ENCODE measurements around the gene DCANP1. TPM values are rescaled to one million over a fixed set of nuclear protein-coding genes. Genes with fewer than 3 reads are reported as not detected.
"Not testable (repeated sequence)": the region's sequence is repeated elsewhere in the genome, so short reads cannot be mapped to it uniquely, and the experiment has no call there.

The DCANP1 gene
- not detected for total RNA-seq
- 0.04 TPM for total RNA-seq (2013)
- total RNA-seq, result 0 reads per million in 29 experiments

DNA sequence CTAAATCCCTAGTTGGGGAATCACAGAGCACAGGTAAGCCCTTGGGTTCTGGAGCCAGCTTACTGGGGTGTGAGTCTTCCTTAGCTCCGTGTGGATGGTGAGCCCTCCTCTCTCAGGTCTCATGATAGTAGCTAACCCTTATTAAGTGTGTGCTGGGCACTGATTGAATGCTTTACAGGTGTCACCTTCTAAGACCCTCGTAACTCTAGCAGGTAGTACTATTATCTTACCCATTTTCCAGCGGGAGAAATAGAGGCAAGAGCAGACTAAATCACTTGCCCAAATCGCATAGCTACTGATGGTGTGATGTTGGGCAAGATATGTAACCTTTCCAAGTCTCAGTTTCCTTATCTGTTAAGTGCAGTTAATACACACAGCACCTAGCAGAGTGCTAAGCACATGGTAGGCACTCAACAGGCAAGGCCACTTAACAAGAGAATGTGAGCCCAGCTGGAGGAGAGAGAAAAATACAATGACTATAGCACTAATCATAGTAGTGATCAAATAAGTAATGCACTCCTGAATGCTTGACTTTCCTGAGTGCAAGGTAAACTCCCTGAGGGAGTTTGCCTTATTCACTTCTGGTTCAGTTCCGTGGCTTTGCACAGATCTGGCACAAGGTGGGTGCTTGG lies at the start of gene DCANP1:
DCANP1 (minus strand) TSS at position 51 of the 632 bp plus-strand sequence. CDS start 240 bp downstream, outside the sequence.
- Mint-ChIP-seq H3K36me3 (no peaks in the 10 kb centered on the region), H3K27ac (no peak within 1 kb of the TSS), H3K9me3 (no peaks in the 10 kb centered on the region), H3K4me1 (no peaks in the 10 kb centered on the region), H3K4me3 (no peak within 1 kb of the TSS), H3K27me3 (peaks cover 12 to 19% of the 10 kb centered on the region in 2 donors)
- H3K27ac ChIP-seq (ENCODE audit: low read length), result no peak within 1 kb of the TSS
- ChIA-PET CTCF (interaction anchor here in 1 of 2 donors (3.8 kb wide), 1 partner anchor 10 kb away, joined by 20 read pairs; no protein-coding TSS in a partner anchor), POLR2A (interaction anchor here in 1 of 2 donors (0.5 kb wide), 1 partner anchor 120 kb away, joined by 9 read pairs; no protein-coding TSS in a partner anchor)
- no peak within 1 kb of the TSS for H3K4me3 ChIP-seq (ENCODE audit: control insufficient read depth in 1 of 2, extremely low read depth in 1 of 2, low read length in 1 of 2)
- ATAC-seq (replicated peaks in 1 of 4), result no peak
- no peak for DNase-seq
- no peaks in the 10 kb centered on the region for H3K36me3 ChIP-seq (ENCODE audit: control insufficient read depth in 2 of 2, extremely low read depth in 1 of 2, insufficient read depth in 1 of 2, low read length in 1 of 2)
- H3K27me3 ChIP-seq (replicated peaks in 1 of 2; ENCODE audit: control insufficient read depth in 2 of 2, extremely low read depth in 1 of 2, insufficient read depth in 2 of 2, low read length in 1 of 2), result peaks cover 0 to 15% of the 10 kb centered on the region in 2 experiments
- no peaks in the 10 kb centered on the region for H3K9me3 ChIP-seq
- H3K4me1 ChIP-seq (ENCODE audit: control insufficient read depth in 1 of 2, extremely low read depth in 1 of 2, insufficient read depth in 2 of 2, low read length in 2 of 2), result no peaks in the 10 kb centered on the region
- WGBS (ENCODE audit: insufficient coverage), result no CpG with 5 or more reads among the region's 5 CpGs

GRCh38 chr5:135495531-135495930 lies 48.4 kb upstream of the DCANP1 start:
- H3K4me1 ChIP-seq (ENCODE audit: control insufficient read depth in 1 of 2, extremely low read depth in 1 of 2, insufficient read depth in 2 of 2, low read length in 2 of 2); H3K36me3 Mint-ChIP-seq; H3K27ac Mint-ChIP-seq; H3K9me3 ChIP-seq; H3K4me3 ChIP-seq (ENCODE audit: control insufficient read depth in 1 of 2, extremely low read depth in 1 of 2, low read length in 1 of 2); H3K9me3 Mint-ChIP-seq; POLR2A ChIA-PET; DNase-seq; ATAC-seq (replicated peaks in 1 of 4); H3K27ac ChIP-seq (ENCODE audit: low read length); H3K4me1 Mint-ChIP-seq; CTCF ChIA-PET; H3K36me3 ChIP-seq (ENCODE audit: control insufficient read depth in 2 of 2, extremely low read depth in 1 of 2, insufficient read depth in 1 of 2, low read length in 1 of 2); H3K4me3 Mint-ChIP-seq: not testable (repeated sequence)
- WGBS (ENCODE audit: insufficient coverage), result 93% methylated on average over 2 of the region's 4 CpGs
- H3K27me3 Mint-ChIP-seq, result peaks cover 47 to 50% of the 10 kb centered on the region in 2 donors
- H3K27me3 ChIP-seq (replicated peaks in 1 of 2; ENCODE audit: control insufficient read depth in 2 of 2, extremely low read depth in 1 of 2, insufficient read depth in 2 of 2, low read length in 1 of 2), result peaks cover 7 to 45% of the 10 kb centered on the region in 2 experiments

DNA sequence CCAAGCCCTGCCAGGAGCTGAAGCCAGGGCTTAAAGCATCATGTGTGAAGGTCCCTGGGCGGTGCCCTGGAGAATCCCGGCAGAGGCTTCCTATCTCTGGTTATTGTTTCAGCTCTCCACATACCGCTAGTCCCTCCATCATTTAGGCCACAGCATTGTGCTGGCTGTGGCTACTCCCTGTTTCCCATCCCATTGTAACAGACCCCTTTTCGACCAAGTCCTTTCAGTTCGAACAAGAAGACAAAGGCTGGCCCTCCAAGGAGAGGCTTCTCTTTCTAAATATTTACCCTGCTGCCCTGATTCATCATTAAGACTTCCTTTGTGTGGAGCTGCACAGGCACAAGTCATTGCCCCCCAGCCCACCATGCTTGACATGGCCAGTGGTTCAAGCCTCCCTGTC lies 47.0 kb upstream of the DCANP1 start:
- Histone ChIP-seq H3K9me3 (no peaks in the 10 kb centered on the region), H3K36me3 (ENCODE audit: control insufficient read depth in 2 of 2, extremely low read depth in 1 of 2, insufficient read depth in 1 of 2, low read length in 1 of 2) (no peaks in the 10 kb centered on the region), H3K4me3 (ENCODE audit: control insufficient read depth in 1 of 2, extremely low read depth in 1 of 2, low read length in 1 of 2) (no peak overlapping the region), H3K27ac (ENCODE audit: low read length) (no peak overlapping the region), H3K4me1 (ENCODE audit: control insufficient read depth in 1 of 2, extremely low read depth in 1 of 2, insufficient read depth in 2 of 2, low read length in 2 of 2) (peaks cover 0 to 2% of the 10 kb centered on the region in 2 experiments), H3K27me3 (replicated peaks in 1 of 2; ENCODE audit: control insufficient read depth in 2 of 2, extremely low read depth in 1 of 2, insufficient read depth in 2 of 2, low read length in 1 of 2) (peaks cover 7 to 58% of the 10 kb centered on the region in 2 experiments)
- ATAC-seq (replicated peaks in 1 of 4) (no peak), DNase-seq (no peak)
- Mint-ChIP-seq H3K4me1 (peaks cover 8% of the 10 kb centered on the region in 3 donors), H3K27ac (no peak overlapping the region), H3K9me3 (no peaks in the 10 kb centered on the region), H3K36me3 (no peaks in the 10 kb centered on the region), H3K27me3 (peaks cover 47 to 54% of the 10 kb centered on the region in 2 donors), H3K4me3 (no peak overlapping the region)
- WGBS (ENCODE audit: insufficient coverage), result 82% methylated on average over 5 of the region's 5 CpGs
- CTCF ChIA-PET, result no interaction called here
- POLR2A ChIA-PET, result no interaction called here

DNA sequence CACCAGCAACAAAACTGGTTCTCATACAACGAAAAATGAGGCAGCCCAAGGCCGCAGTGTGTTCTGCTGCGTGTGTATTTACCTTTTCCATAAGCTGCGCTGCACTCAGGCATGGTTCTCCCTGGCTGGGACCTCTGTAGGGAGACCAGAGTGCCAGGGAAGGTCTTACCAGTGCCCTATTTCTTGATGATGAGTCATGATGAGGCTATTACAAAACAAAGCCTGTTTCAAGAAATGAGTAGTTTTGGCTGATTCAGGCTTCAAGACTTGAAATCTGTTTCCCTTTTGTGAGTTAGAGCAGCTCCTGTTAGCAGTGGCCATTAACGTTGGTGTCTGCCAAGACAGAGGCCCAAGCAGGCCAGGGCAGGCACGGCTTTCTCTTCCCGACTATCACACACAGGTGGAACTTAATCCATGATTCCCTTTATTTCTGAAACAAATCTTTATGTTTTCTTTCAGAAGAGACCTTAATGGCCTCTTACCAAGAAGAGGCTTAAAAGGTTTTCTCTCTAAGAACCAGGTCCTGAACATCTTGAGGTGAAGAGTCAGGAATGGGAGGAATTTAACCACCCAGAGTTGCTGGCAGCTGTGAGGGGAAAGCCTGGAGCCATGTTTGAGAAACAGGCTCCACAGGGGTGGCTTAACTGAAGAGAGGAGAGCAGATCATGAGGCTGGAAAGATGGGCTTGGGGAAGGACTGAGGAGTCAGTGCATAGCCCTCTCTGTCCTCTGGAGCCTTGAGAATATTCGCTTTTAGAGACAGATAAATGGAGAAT lies 46.4 kb upstream of the DCANP1 start:
- no peak overlapping the region for H3K27ac Mint-ChIP-seq
- POLR2A ChIA-PET, result no interaction called here

DNA sequence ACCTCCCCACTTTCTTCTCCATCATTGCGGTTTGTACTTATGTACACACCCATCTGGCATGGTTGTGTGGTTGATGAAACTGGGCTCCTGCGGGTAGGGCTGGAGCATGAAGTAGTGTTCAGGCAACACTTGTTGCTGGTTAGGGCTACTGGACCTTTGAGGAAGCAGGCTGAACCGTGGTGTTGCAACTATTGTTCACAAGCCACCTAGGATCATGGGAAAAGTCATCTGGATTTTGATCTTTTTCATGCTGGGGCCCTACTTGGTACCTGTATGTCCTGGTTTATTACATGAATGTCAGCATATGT lies 45.1 kb upstream of the DCANP1 start:
- Mint-ChIP-seq H3K27ac (no peak overlapping the region), H3K27me3 (peaks cover 60 to 65% of the 10 kb centered on the region in 2 donors), H3K4me1 (peaks cover 8 to 13% (median 10%) of the 10 kb centered on the region in 3 donors), H3K4me3 (no peak overlapping the region), H3K9me3 (no peaks in the 10 kb centered on the region), H3K36me3 (no peaks in the 10 kb centered on the region)
- DNase-seq (no peak), ATAC-seq (replicated peaks in 1 of 4) (no peak)
- H3K4me3 ChIP-seq (ENCODE audit: control insufficient read depth in 1 of 2, extremely low read depth in 1 of 2, low read length in 1 of 2), result no peak overlapping the region
- peaks cover 0 to 2% of the 10 kb centered on the region in 2 experiments for H3K4me1 ChIP-seq (ENCODE audit: control insufficient read depth in 1 of 2, extremely low read depth in 1 of 2, insufficient read depth in 2 of 2, low read length in 2 of 2)
- ChIA-PET CTCF (no interaction called here), POLR2A (no interaction called here)
- no peaks in the 10 kb centered on the region for H3K36me3 ChIP-seq (ENCODE audit: control insufficient read depth in 2 of 2, extremely low read depth in 1 of 2, insufficient read depth in 1 of 2, low read length in 1 of 2)
- 48% methylated on average over 2 of the region's 3 CpGs for WGBS (ENCODE audit: insufficient coverage)
- no peak overlapping the region for H3K27ac ChIP-seq (ENCODE audit: low read length)
- H3K9me3 ChIP-seq, result no peaks in the 10 kb centered on the region
- H3K27me3 ChIP-seq (replicated peaks in 1 of 2; ENCODE audit: control insufficient read depth in 2 of 2, extremely low read depth in 1 of 2, insufficient read depth in 2 of 2, low read length in 1 of 2), result peaks cover 9 to 69% of the 10 kb centered on the region in 2 experiments

More for the DNA sequence above, 46.4 kb upstream of the DCANP1 start:
- Histone ChIP-seq H3K4me1 (ENCODE audit: control insufficient read depth in 1 of 2, extremely low read depth in 1 of 2, insufficient read depth in 2 of 2, low read length in 2 of 2) (peaks cover 0 to 2% of the 10 kb centered on the region in 2 experiments), H3K36me3 (ENCODE audit: control insufficient read depth in 2 of 2, extremely low read depth in 1 of 2, insufficient read depth in 1 of 2, low read length in 1 of 2) (no peaks in the 10 kb centered on the region), H3K9me3 (no peaks in the 10 kb centered on the region), H3K27ac (ENCODE audit: low read length) (no peak overlapping the region), H3K4me3 (ENCODE audit: control insufficient read depth in 1 of 2, extremely low read depth in 1 of 2, low read length in 1 of 2) (no peak overlapping the region), H3K27me3 (replicated peaks in 1 of 2; ENCODE audit: control insufficient read depth in 2 of 2, extremely low read depth in 1 of 2, insufficient read depth in 2 of 2, low read length in 1 of 2) (peaks cover 7 to 61% of the 10 kb centered on the region in 2 experiments)
- Mint-ChIP-seq H3K36me3 (no peaks in the 10 kb centered on the region), H3K4me3 (no peak overlapping the region), H3K27me3 (peaks cover 47 to 57% of the 10 kb centered on the region in 2 donors), H3K9me3 (no peaks in the 10 kb centered on the region), H3K4me1 (peaks cover 8 to 9% (median 8%) of the 10 kb centered on the region in 3 donors)
- no peak for DNase-seq
- ATAC-seq (replicated peaks in 1 of 4), result no peak
- CTCF ChIA-PET, result interaction anchor here in 1 of 2 donors (0.6 kb wide), 1 partner anchor 12 kb away, joined by 5 read pairs; no protein-coding TSS in a partner anchor
- WGBS (ENCODE audit: insufficient coverage), result 68% methylated on average over 8 of the region's 8 CpGs

DNA sequence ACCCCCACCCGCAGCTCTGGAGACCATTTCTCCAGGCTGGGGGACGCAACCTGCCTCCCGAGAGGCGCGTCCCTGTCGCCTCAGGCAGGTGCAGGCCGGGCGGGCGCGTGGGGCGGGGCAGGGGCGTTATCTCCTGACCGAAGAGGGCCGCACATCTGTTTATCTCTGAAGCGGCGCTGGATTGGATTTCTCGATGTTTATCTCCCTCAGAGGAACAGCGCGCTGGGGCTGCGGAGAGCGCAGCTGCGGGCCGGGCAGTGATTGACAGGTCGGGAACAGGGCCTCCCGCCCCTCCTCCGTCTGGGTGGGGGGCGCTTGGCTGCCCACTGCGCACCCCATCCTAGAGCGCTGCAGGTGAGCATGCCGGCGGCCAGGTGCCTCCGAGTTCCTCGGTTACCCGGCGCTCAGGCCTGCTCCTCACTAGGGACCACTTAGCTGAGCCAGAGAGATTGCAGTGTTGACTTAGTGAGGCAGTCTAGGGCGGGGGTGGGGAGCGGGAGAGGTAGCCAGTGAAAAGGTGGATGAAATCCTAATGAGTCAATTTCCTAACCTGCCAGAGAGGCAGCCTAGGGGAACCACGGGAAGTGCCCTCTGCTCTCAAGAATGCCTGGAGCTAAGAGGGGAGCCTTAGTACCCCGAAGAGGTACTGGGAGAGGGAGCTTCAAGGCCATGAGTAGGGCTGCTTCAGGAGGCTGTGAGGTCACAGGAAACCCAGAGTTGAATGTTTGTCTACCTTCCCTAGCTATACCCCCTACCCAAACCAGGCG lies 44.6 kb upstream of the DCANP1 start:
- Histone ChIP-seq H3K4me1 (ENCODE audit: control insufficient read depth in 1 of 2, extremely low read depth in 1 of 2, insufficient read depth in 2 of 2, low read length in 2 of 2) (peaks cover 0 to 2% of the 10 kb centered on the region in 2 experiments), H3K9me3 (no peaks in the 10 kb centered on the region), H3K36me3 (ENCODE audit: control insufficient read depth in 2 of 2, extremely low read depth in 1 of 2, insufficient read depth in 1 of 2, low read length in 1 of 2) (no peaks in the 10 kb centered on the region), H3K27ac (ENCODE audit: low read length) (no peak overlapping the region), H3K27me3 (replicated peaks in 1 of 2; ENCODE audit: control insufficient read depth in 2 of 2, extremely low read depth in 1 of 2, insufficient read depth in 2 of 2, low read length in 1 of 2) (peaks cover 10 to 74% of the 10 kb centered on the region in 2 experiments), H3K4me3 (ENCODE audit: control insufficient read depth in 1 of 2, extremely low read depth in 1 of 2, low read length in 1 of 2) (no peak overlapping the region)
- DNase-seq (no peak), ATAC-seq (replicated peaks in 1 of 4) (no peak)
- Mint-ChIP-seq H3K4me1 (peaks cover 8 to 13% (median 10%) of the 10 kb centered on the region in 3 donors), H3K27ac (no peak overlapping the region), H3K4me3 (no peak overlapping the region), H3K9me3 (no peaks in the 10 kb centered on the region), H3K27me3 (peaks cover 62 to 65% of the 10 kb centered on the region in 2 donors), H3K36me3 (no peaks in the 10 kb centered on the region)
- ChIA-PET CTCF (no interaction called here), POLR2A (no interaction called here)
- WGBS (ENCODE audit: insufficient coverage), result 7% methylated on average over 26 of the region's 40 CpGs

Data from T-cell (primary cell).